ENCODE data around the gene ELMOD1. TPM values are rescaled to one million over a fixed set of nuclear protein-coding genes. Genes with fewer than 3 reads are reported as not detected.

The ELMOD1 gene
- total RNA-seq, 1 donor from 2014 or later: not detected

DNA sequence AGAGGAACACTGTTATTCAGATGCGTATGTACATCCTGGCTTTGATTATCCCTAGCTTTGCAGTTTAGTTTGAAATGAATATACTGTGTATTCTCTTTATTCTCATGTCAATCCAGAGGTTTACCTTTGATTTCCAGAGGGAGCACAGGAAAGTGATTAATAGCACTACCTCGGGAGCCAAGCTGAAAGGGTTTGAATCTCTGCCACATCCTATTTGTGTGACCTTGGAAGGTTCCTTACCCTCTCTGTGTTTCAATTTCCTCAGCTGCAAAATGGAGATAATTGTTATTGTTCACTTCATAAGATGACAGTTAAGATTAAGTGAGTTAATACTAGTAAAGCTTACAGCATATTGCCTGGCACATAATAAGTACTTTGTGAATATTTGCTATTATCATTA lies 17.9 kb downstream of the ELMOD1 start:
- ATAC-seq (ENCODE audit: low read depth) (no peak), DNase-seq (no peak)
- Mint-ChIP-seq H3K4me3 (no peak overlapping the region), H3K36me3 (ENCODE audit: low read depth) (no peaks in the 10 kb centered on the region), H3K27ac (no peak overlapping the region), H3K4me1 (no peaks in the 10 kb centered on the region), H3K9me3 (no peaks in the 10 kb centered on the region), H3K27me3 (peaks cover 26% of the 10 kb centered on the region)
- ChIA-PET POLR2A (interaction anchor here (0.7 kb wide), 1 partner anchor 11 kb away, joined by 3 read pairs; no protein-coding TSS in a partner anchor), CTCF (interaction anchor here (1.2 kb wide), 1 partner anchor 189 kb away, joined by 3 read pairs; no protein-coding TSS in a partner anchor)
- TF ChIP-seq, protein P1, sequence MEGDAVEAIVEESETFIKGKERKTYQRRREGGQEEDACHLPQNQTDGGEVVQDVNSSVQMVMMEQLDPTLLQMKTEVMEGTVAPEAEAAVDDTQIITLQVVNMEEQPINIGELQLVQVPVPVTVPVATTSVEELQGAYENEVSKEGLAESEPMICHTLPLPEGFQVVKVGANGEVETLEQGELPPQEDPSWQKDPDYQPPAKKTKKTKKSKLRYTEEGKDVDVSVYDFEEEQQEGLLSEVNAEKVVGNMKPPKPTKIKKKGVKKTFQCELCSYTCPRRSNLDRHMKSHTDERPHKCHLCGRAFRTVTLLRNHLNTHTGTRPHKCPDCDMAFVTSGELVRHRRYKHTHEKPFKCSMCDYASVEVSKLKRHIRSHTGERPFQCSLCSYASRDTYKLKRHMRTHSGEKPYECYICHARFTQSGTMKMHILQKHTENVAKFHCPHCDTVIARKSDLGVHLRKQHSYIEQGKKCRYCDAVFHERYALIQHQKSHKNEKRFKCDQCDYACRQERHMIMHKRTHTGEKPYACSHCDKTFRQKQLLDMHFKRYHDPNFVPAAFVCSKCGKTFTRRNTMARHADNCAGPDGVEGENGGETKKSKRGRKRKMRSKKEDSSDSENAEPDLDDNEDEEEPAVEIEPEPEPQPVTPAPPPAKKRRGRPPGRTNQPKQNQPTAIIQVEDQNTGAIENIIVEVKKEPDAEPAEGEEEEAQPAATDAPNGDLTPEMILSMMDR (IDR thresholded peaks at IDR 0.05): no peak
- intact Hi-C loops (cut with micrococcal nuclease): loop anchor here (5.0 kb wide), 1 partner anchor 47 kb away; no protein-coding TSS in a partner anchor

DNA sequence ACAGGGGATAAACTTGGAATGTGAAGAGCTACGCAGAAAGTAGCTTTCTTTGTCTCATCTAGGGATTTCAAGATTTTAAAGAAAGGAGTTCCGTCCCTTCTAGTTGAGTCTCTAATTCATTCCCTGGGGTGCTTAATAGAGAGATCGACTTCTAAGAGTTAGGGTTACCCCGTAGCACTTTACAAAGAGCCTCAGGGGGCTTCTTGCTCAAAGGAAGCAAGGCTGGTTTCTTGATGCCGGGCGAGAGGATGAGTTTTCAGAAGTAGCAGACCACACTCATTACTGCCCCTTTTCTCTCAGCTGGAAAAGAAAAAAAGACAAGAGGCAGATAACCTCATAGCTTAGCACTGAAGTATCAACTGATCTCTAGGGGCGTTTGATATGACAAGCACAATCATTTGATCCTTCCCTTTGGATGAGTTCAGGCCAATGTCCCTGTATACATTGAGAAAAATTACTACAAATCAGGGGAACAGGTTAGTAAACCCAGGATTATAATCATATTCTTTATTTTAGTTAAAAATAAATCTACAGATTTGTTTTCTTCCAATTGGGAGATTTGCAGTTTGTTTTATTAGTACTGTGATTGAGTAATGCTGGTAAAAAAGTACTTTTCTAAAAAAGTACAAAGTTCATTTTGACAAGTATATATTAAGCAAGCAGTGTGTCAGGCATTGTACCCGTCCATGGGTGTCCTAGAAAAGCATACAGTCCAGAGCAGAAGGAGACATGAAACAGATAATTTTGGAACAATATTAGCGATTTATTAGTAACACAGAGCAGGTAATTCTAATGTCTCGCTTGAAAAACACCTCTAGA lies 18.7 kb downstream of the ELMOD1 start:
- POLR2A ChIA-PET: interaction anchor here (0.7 kb wide), 1 partner anchor 11 kb away, joined by 3 read pairs; no protein-coding TSS in a partner anchor
- no peak for ATAC-seq (ENCODE audit: low read depth)
- Mint-ChIP-seq H3K36me3 (ENCODE audit: low read depth) (no peaks in the 10 kb centered on the region), H3K4me3 (no peak overlapping the region), H3K9me3 (no peaks in the 10 kb centered on the region), H3K27ac (no peak overlapping the region), H3K4me1 (no peaks in the 10 kb centered on the region), H3K27me3 (peaks cover 23% of the 10 kb centered on the region)
- intact Hi-C loops (cut with micrococcal nuclease): loop anchor here (5.0 kb wide), 1 partner anchor 47 kb away; no protein-coding TSS in a partner anchor
- CTCF ChIA-PET: interaction anchor here (1.2 kb wide), 1 partner anchor 188 kb away, joined by 3 read pairs; no protein-coding TSS in a partner anchor
- TF ChIP-seq, protein P1 (IDR thresholded peaks at IDR 0.05): no peak
- DNase-seq: no peak

DNA sequence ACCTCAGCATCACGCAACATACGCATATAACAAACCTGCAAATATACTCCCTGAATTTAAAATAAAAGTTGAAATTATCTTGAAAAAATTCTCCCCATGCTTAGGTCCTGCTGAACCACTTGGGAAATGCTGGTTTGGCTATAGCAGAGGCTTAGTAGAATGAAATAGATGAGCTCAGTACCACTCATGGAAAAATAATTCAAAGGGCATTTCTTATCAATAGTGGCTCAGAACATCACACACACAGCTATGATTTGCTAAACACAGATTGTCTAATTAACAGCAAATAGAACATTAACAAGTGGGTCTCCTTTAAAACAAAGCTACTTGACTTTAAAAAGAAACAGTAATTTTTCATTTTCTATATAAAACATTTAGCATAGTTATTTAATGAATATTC lies 21.5 kb downstream of the ELMOD1 start:
- ATAC-seq (ENCODE audit: low read depth) (no peak), DNase-seq (no peak)
- POLR2A ChIA-PET: no interaction called here
- Mint-ChIP-seq H3K36me3 (ENCODE audit: low read depth) (no peaks in the 10 kb centered on the region), H3K27ac (no peak overlapping the region), H3K9me3 (no peaks in the 10 kb centered on the region), H3K4me3 (no peak overlapping the region), H3K27me3 (peaks cover 12% of the 10 kb centered on the region), H3K4me1 (no peaks in the 10 kb centered on the region)
- TF ChIP-seq, protein P1 (IDR thresholded peaks at IDR 0.05): no peak
- intact Hi-C loops (cut with micrococcal nuclease): no loop called here
- CTCF ChIA-PET: no interaction called here

DNA sequence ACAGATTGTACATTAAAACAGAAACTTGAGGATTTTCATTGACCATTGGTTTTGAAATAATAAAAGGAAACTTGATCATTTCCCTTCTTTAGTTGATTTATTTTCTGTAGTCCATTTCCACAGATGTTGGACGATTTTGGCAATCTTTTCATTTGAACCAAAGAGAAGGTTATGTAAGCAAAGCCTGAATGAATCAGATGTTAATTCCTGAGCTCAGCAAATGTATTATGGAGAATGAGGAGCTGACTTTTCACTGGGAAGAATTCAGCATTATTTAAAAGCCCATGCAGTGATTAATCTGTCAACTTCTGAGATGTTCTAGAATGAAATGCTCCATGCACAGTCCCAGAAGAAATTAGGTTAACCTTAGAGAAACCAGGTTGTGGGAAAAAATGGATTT lies 29.0 kb downstream of the ELMOD1 start:
- Mint-ChIP-seq H3K9me3 (no peaks in the 10 kb centered on the region), H3K4me3 (no peak overlapping the region), H3K27ac (no peak overlapping the region), H3K4me1 (no peaks in the 10 kb centered on the region), H3K27me3 (peaks cover 17% of the 10 kb centered on the region), H3K36me3 (ENCODE audit: low read depth) (no peaks in the 10 kb centered on the region)
- POLR2A ChIA-PET: interaction anchor here (0.6 kb wide), 1 partner anchor 11 kb away, joined by 3 read pairs; no protein-coding TSS in a partner anchor
- intact Hi-C loops (cut with micrococcal nuclease): no loop called here
- TF ChIP-seq, protein P1 (IDR thresholded peaks at IDR 0.05): no peak
- no peak for DNase-seq
- CTCF ChIA-PET: no interaction called here
- no peak for ATAC-seq (ENCODE audit: low read depth)

DNA sequence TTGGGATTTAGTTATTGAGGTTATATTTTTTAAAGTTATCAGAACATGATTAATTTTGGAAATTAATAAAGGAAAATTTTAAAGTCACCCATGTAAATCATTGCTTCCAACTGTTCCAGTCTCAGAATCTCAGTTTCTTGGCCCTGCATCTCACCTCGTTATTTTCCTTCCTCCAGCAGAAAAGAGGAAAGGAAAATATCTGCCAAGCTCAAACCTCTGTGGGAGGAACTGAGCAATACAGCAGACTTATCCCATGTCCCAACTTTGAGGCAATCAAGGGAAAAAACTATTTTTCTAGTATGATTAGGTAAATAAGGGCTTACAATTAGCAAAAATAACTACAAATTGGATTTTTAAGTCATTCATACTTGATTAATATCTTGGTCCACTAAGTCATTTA lies 30.1 kb downstream of the ELMOD1 start:
- no peaks in the 10 kb centered on the region for H3K9me3 Mint-ChIP-seq
- no peaks in the 10 kb centered on the region for H3K4me1 Mint-ChIP-seq
- POLR2A ChIA-PET: no interaction called here
- CTCF ChIA-PET: no interaction called here
- no peak overlapping the region for H3K27ac Mint-ChIP-seq
- no peak overlapping the region for H3K4me3 Mint-ChIP-seq
- H3K36me3 Mint-ChIP-seq (ENCODE audit: low read depth): no peaks in the 10 kb centered on the region
- TF ChIP-seq, protein P1 (IDR thresholded peaks at IDR 0.05): no peak
- ATAC-seq (ENCODE audit: low read depth): no peak
- intact Hi-C loops (cut with micrococcal nuclease): no loop called here
- peaks cover 21% of the 10 kb centered on the region for H3K27me3 Mint-ChIP-seq
- no peak for DNase-seq
